Upper lobe of left lung (tissue), 6 donors: ENCODE results near the gene DTNA. TPM values are rescaled to one million over a fixed set of nuclear protein-coding genes. Genes with fewer than 3 reads are reported as not detected.
A peak's percentile ranks its signal among the peaks of the same experiment; 100 is the strongest.

Experiments
- ATAC-seq, 2 donors: fragments of 200-7000 bp; cut with Tn5 transposase; one replicate each; pipeline ENCODE4 v1.9.1; 2022; ENCODE audit warnings: mild to moderate bottlenecking in 2 of 2, moderate library complexity in 2 of 2; ENCODE audit not compliant: low FRiP score in 2 of 2
- DNase-seq, 2 donors: peaks; one replicate each; pipeline ENCODE4 v3.0.0-alpha.2; 2019 to 2020
- H3K27ac ChIP-seq, 4 donors: fragments of 200-600 bp; sonication (generic); one replicate each; pipeline ENCODE4 v1.5.1; 2016 to 2019
- H3K27me3 ChIP-seq, 4 donors: fragments of 200-600 bp; sonication (generic); one replicate each; pipeline ENCODE4 v1.5.1; 2017 to 2019
- H3K36me3 ChIP-seq, 4 donors: fragments of 200-600 bp; sonication (generic); one replicate each; pipeline ENCODE4 v1.5.1; 2016 to 2019
- H3K4me1 ChIP-seq, 4 donors: fragments of 200-600 bp; sonication (generic); one replicate each; pipeline ENCODE4 v1.5.1; 2018 to 2019
- H3K4me3 ChIP-seq, 4 donors: fragments of 200-600 bp; sonication (generic); one replicate each; pipeline ENCODE4 v1.5.1; 2017 to 2019; ENCODE audit warnings: mild to moderate bottlenecking in 2 of 4, moderate library complexity in 1 of 4
- H3K9me3 ChIP-seq, 4 donors: fragments of 200-600 bp; sonication (generic); one replicate each; pipeline ENCODE4 v1.5.1; 2018 to 2019
- CTCF ChIP-seq, 6 experiments: fragments of 450-650 bp in 4 of 6; fragments of 200-600 bp in 2 of 6; sonication (generic) in 2 of 6; IDR thresholded peaks; one replicate each; pipeline ENCODE4 v1.5.1; 2016 to 2019; ENCODE audit warnings: antibody characterized with exemption in 6 of 6
- EP300 ChIP-seq, 4 donors: sonication (generic); formaldehyde crosslinking; IDR thresholded peaks; one replicate each; pipeline ENCODE4 v1.5.1; 2017; ENCODE audit warnings: antibody characterized with exemption in 4 of 4, control low read depth in 2 of 4
- POLR2A ChIP-seq, 4 donors: fragments of 450-650 bp; IDR thresholded peaks; one replicate each; pipeline ENCODE4 v1.5.1; 2016 to 2017; ENCODE audit warnings: antibody characterized with exemption in 4 of 4, mild to moderate bottlenecking in 2 of 4
- POLR2AphosphoS5 ChIP-seq, 2 donors: sonication (generic); formaldehyde crosslinking; IDR thresholded peaks; one replicate each; pipeline ENCODE4 v1.5.1; 2017; ENCODE audit warnings: antibody characterized with exemption in 2 of 2
- WGBS, 2 donors: methylation state at CpG; one replicate each; pipeline ENCODE4 v1.1.5; 2017 to 2018; 5-methylcytosine and 5-hydroxymethylcytosine counted together
- total RNA-seq, 6 donors: library from RNA; depleted of rRNA in 4 of 6; stranded (reverse); fragments of >200 nt in 4 of 6; gene quantifications; one replicate each; pipeline versions ENCODE4 v1.1.0 to v1.2.1, GENCODE V29; 2016 to 2021
- donor health status: DM: no; HTN: no; CAD: no; lungs with moderate emphysema.
- donor health status: DM: no; HTN: yes; CAD: no; lungs with severe emphysema.

DTNA gene
- total RNA-seq, 6 donors from 2014 or later = 7.2 to 25.1 (median 16.7) TPM

- TF ChIP-seq POLR2A (IDR thresholded peaks at IDR 0.05) (no peak), EP300 (IDR thresholded peaks at IDR 0.05) (no peak), CTCF (IDR thresholded peaks at IDR 0.05) (no peak), POLR2AphosphoS5 (IDR thresholded peaks at IDR 0.05) (no peak)
- Histone ChIP-seq H3K27me3 (no peaks in the 10 kb centered on the region), H3K27ac (no peak overlapping the region), H3K36me3 (no peaks in the 10 kb centered on the region), H3K4me1 (no peaks in the 10 kb centered on the region), H3K4me3 (no peak overlapping the region), H3K9me3 (no peaks in the 10 kb centered on the region)
- ATAC-seq (no peak), DNase-seq (no peak)
- 76 to 87% methylated on average over 7 of the region's 7 CpGs for WGBS, 2 donors
These were observed 110.4 kb downstream of the DTNA start for GRCh38 chr18:34820360-34821065.

- no peaks in the 10 kb centered on the region for H3K27me3 ChIP-seq
- H3K27ac ChIP-seq = no peak overlapping the region
- no peak for DNase-seq
- TF ChIP-seq EP300 (IDR thresholded peaks at IDR 0.05) (no peak), CTCF (IDR thresholded peaks at IDR 0.05) (no peak), POLR2A (IDR thresholded peaks at IDR 0.05) (no peak), POLR2AphosphoS5 (IDR thresholded peaks at IDR 0.05) (no peak)
- H3K4me1 ChIP-seq = no peaks in the 10 kb centered on the region
- no peak for ATAC-seq
- no peaks in the 10 kb centered on the region for H3K36me3 ChIP-seq
- no peaks in the 10 kb centered on the region for H3K9me3 ChIP-seq
- 62 to 75% methylated on average over 2 to 6 of the region's 6 CpGs for WGBS, 2 donors
- no peak overlapping the region for H3K4me3 ChIP-seq
These were observed 111.6 kb downstream of the DTNA start for GRCh38 chr18:34821669-34822210.

GRCh38 chr18:34828093-34828492 is 118.0 kb downstream of the DTNA start:
- Histone ChIP-seq H3K4me3 (no peak overlapping the region), H3K4me1 (no peaks in the 10 kb centered on the region), H3K27me3 (no peaks in the 10 kb centered on the region), H3K36me3 (no peaks in the 10 kb centered on the region), H3K9me3 (no peaks in the 10 kb centered on the region), H3K27ac (no peak overlapping the region)
- ATAC-seq = no peak
- DNase-seq = no peak
- 59 to 85% methylated on average over 2 of the region's 2 CpGs for WGBS, 2 donors
- TF ChIP-seq EP300 (IDR thresholded peaks at IDR 0.05) = no peak
- TF ChIP-seq POLR2AphosphoS5 (IDR thresholded peaks at IDR 0.05) = no peak
- no peak for TF ChIP-seq POLR2A (IDR thresholded peaks at IDR 0.05)
- TF ChIP-seq CTCF (IDR thresholded peaks at IDR 0.05) = no peak

GRCh38 chr18:34834897-34835296 is 124.8 kb downstream of the DTNA start:
- no peak overlapping the region for H3K4me3 ChIP-seq
- no peaks in the 10 kb centered on the region for H3K27me3 ChIP-seq
- H3K4me1 ChIP-seq = peaks cover 0 to 5% (median 0%) of the 10 kb centered on the region in 4 donors
- H3K36me3 ChIP-seq = no peaks in the 10 kb centered on the region
- DNase-seq = no peak
- H3K27ac ChIP-seq = peak overlapping the region in 3 of 4 donors; percentile 8 to 69 (median 39)
- ATAC-seq = no peak
- 46 to 60% methylated on average over 2 of the region's 2 CpGs for WGBS, 2 donors
- TF ChIP-seq EP300 (IDR thresholded peaks at IDR 0.05) = no peak
- TF ChIP-seq POLR2A (IDR thresholded peaks at IDR 0.05) = no peak
- TF ChIP-seq POLR2AphosphoS5 (IDR thresholded peaks at IDR 0.05) = no peak
- no peak for TF ChIP-seq CTCF (IDR thresholded peaks at IDR 0.05)
- no peaks in the 10 kb centered on the region for H3K9me3 ChIP-seq

- peak overlapping the region in 1 of 4 donors; percentile 51 for H3K27ac ChIP-seq
- DNase-seq = no peak
- H3K4me1 ChIP-seq = peaks cover 0 to 5% (median 0%) of the 10 kb centered on the region in 4 donors
- no peak for ATAC-seq
- TF ChIP-seq POLR2AphosphoS5 (IDR thresholded peaks at IDR 0.05) (no peak), CTCF (IDR thresholded peaks at IDR 0.05) (no peak), POLR2A (IDR thresholded peaks at IDR 0.05) (no peak), EP300 (IDR thresholded peaks at IDR 0.05) (no peak)
- no peaks in the 10 kb centered on the region for H3K27me3 ChIP-seq
- no peaks in the 10 kb centered on the region for H3K9me3 ChIP-seq
- 81 to 91% methylated on average over 3 of the region's 3 CpGs for WGBS, 2 donors
- no peak overlapping the region for H3K4me3 ChIP-seq
- no peaks in the 10 kb centered on the region for H3K36me3 ChIP-seq
These were observed 125.4 kb downstream of the DTNA start for GRCh38 chr18:34835466-34835865.
